ENCODE data around the gene SPATA9.
A peak's percentile ranks its signal among the peaks of the same experiment; 100 is the strongest.
"Not testable (repeated sequence)": the region's sequence is repeated elsewhere in the genome, so short reads cannot be mapped to it uniquely, and the experiment has no call there.

SPATA9 gene

GRCh38 chr5:95715799-95716461 lies 33.1 kb upstream of the SPATA9 start:
- DNase-seq: no peak

GRCh38 chr5:95713960-95714710 lies 31.3 kb upstream of the SPATA9 start:
- no peak for DNase-seq

GRCh38 chr5:95713246-95713645 lies 30.5 kb upstream of the SPATA9 start:
- DNase-seq: not testable (repeated sequence)

- DNase-seq: peak; percentile 99
Measured at GRCh38 chr5:95712347-95712958, 29.7 kb upstream of the SPATA9 start.

- no peak for DNase-seq
Measured at GRCh38 chr5:95711501-95712346, 28.9 kb upstream of the SPATA9 start.

- not testable (repeated sequence) for DNase-seq
Measured at GRCh38 chr5:95710651-95711500, 28.1 kb upstream of the SPATA9 start.

- DNase-seq: peak; percentile 89
Measured at GRCh38 chr5:95709967-95710650, 27.3 kb upstream of the SPATA9 start.

- no peak for DNase-seq
Measured at GRCh38 chr5:95708876-95709275, 26.1 kb upstream of the SPATA9 start.

- DNase-seq: not testable (repeated sequence)
Measured at GRCh38 chr5:95707534-95708188, 24.9 kb upstream of the SPATA9 start.

GRCh38 chr5:95707055-95707454 lies 24.3 kb upstream of the SPATA9 start:
- DNase-seq: no peak

- not testable (repeated sequence) for DNase-seq
Measured at GRCh38 chr5:95706196-95706595, 23.4 kb upstream of the SPATA9 start.

GRCh38 chr5:95704150-95704549 lies 21.4 kb upstream of the SPATA9 start:
- no peak for DNase-seq

GRCh38 chr5:95701074-95701473 lies 18.3 kb upstream of the SPATA9 start:
- no peak for DNase-seq

- DNase-seq: no peak
Measured at GRCh38 chr5:95699337-95699736, 16.5 kb upstream of the SPATA9 start.

- DNase-seq: no peak
Measured at GRCh38 chr5:95697781-95698681, 15.2 kb upstream of the SPATA9 start.

- no peak for DNase-seq
Measured at GRCh38 chr5:95690333-95690732, 7.5 kb upstream of the SPATA9 start.

- no peak for DNase-seq
Measured at GRCh38 chr5:95689680-95690079, 6.9 kb upstream of the SPATA9 start.

GRCh38 chr5:95686651-95687050 lies 3.9 kb upstream of the SPATA9 start:
- no peak for DNase-seq

- DNase-seq: no peak
Measured at GRCh38 chr5:95684361-95684760, 1.6 kb upstream of the SPATA9 start.

GRCh38 chr5:95673081-95673480 lies 9.7 kb downstream of the SPATA9 start:
- no peak for DNase-seq
